Right atrium auricular region (tissue), 2 donors: Measurements from ENCODE around the gene VEGFB. TPM values are rescaled to one million over a fixed set of nuclear protein-coding genes. Genes with fewer than 3 reads are reported as not detected.

Source experiments
- DNase-seq: peaks from one replicate; pipeline ENCODE4 v3.0.0-alpha.2; 2019; ENCODE audit warnings: low spot score
- H3K27ac ChIP-seq, 2 donors: fragments of 200-600 bp; sonication (generic); 1 replicate in 1 of 2; 2 replicates in 1 of 2; pipeline ENCODE4 v1.5.1; 2016 to 2019
- H3K27me3 ChIP-seq, 2 donors: fragments of 200-600 bp; sonication (generic); one replicate each; pipeline versions ENCODE4 v1.5.1 to v1.6.0; 2017 to 2019
- H3K36me3 ChIP-seq: fragments of 200-600 bp; sonication (generic); one replicate; pipeline ENCODE4 v1.5.1; 2016
- H3K4me1 ChIP-seq, 2 donors: fragments of 200-600 bp; sonication (generic); one replicate each; pipeline versions ENCODE4 v1.5.1 to v1.6.0; 2017 to 2019
- H3K4me3 ChIP-seq, 2 donors: fragments of 200-600 bp; sonication (generic); 1 replicate in 1 of 2; 2 replicates in 1 of 2; pipeline ENCODE4 v1.5.1; 2017 to 2019; ENCODE audit warnings: mild to moderate bottlenecking in 1 of 2, moderate library complexity in 1 of 2
- H3K9me3 ChIP-seq, 2 donors: fragments of 200-600 bp; sonication (generic); one replicate each; pipeline ENCODE4 v1.5.1; 2019
- CTCF ChIP-seq, 2 donors: fragments of 200-600 bp; sonication (generic); IDR thresholded peaks; one replicate each; pipeline ENCODE4 v1.5.1; 2019; ENCODE audit warnings: antibody characterized with exemption in 2 of 2
- total RNA-seq, 2 donors: library from RNA; depleted of rRNA; stranded (reverse); fragments of >200 nt; gene quantifications; one replicate each; pipeline ENCODE4 v1.1.0, GENCODE V29; 2016

The VEGFB gene
- total RNA-seq, 2 donors from 2014 or later = 153 to 201 TPM

GRCh38 chr11:64255135-64256128 lies 21.0 kb downstream of the VEGFB start:
- no peak for TF ChIP-seq CTCF (IDR thresholded peaks at IDR 0.05)
- Histone ChIP-seq H3K4me3 (no peak overlapping the region), H3K4me1 (peaks cover 0 to 31% of the 10 kb centered on the region in 2 donors), H3K9me3 (no peaks in the 10 kb centered on the region), H3K27ac (no peak overlapping the region), H3K36me3 (peaks cover 39% of the 10 kb centered on the region), H3K27me3 (no peaks in the 10 kb centered on the region)
- no peak for DNase-seq

- Histone ChIP-seq H3K27ac (no peak overlapping the region), H3K36me3 (peaks cover 43% of the 10 kb centered on the region), H3K9me3 (no peaks in the 10 kb centered on the region), H3K4me3 (no peak overlapping the region), H3K27me3 (no peaks in the 10 kb centered on the region), H3K4me1 (peaks cover 0 to 23% of the 10 kb centered on the region in 2 donors)
- DNase-seq = no peak
- no peak for TF ChIP-seq CTCF (IDR thresholded peaks at IDR 0.05)
Observed at GRCh38 chr11:64256300-64256699, 21.9 kb downstream of the VEGFB start.

GRCh38 chr11:64258356-64258755 lies 24.0 kb downstream of the VEGFB start:
- H3K36me3 ChIP-seq = peaks cover 56% of the 10 kb centered on the region

GRCh38 chr11:64258946-64259532 lies 24.7 kb downstream of the VEGFB start:
- Histone ChIP-seq H3K9me3 (no peaks in the 10 kb centered on the region), H3K27me3 (no peaks in the 10 kb centered on the region), H3K4me3 (no peak overlapping the region), H3K4me1 (no peaks in the 10 kb centered on the region), H3K27ac (no peak overlapping the region), H3K36me3 (peaks cover 63% of the 10 kb centered on the region)
- DNase-seq = no peak
- TF ChIP-seq CTCF (IDR thresholded peaks at IDR 0.05) = no peak

More at GRCh38 chr11:64258356-64258755, 24.0 kb downstream of the VEGFB start:
- H3K27ac ChIP-seq = no peak overlapping the region
- H3K27me3 ChIP-seq = no peaks in the 10 kb centered on the region
- no peak for TF ChIP-seq CTCF (IDR thresholded peaks at IDR 0.05)
- H3K4me3 ChIP-seq = no peak overlapping the region
- H3K4me1 ChIP-seq = peaks cover 0 to 5% of the 10 kb centered on the region in 2 donors
- H3K9me3 ChIP-seq = no peaks in the 10 kb centered on the region
- DNase-seq = no peak

GRCh38 chr11:64259533-64260067 lies 25.2 kb downstream of the VEGFB start:
- peaks cover 61% of the 10 kb centered on the region for H3K36me3 ChIP-seq

More at GRCh38 chr11:64259533-64260067, 25.2 kb downstream of the VEGFB start:
- H3K27ac ChIP-seq = no peak overlapping the region
- H3K9me3 ChIP-seq = no peaks in the 10 kb centered on the region
- H3K27me3 ChIP-seq = no peaks in the 10 kb centered on the region
- no peaks in the 10 kb centered on the region for H3K4me1 ChIP-seq
- no peak overlapping the region for H3K4me3 ChIP-seq
- DNase-seq = no peak
- TF ChIP-seq CTCF (IDR thresholded peaks at IDR 0.05) = no peak
